Stimulated activated CD4-positive, alpha-beta T cell treated with anti-CD3 and anti-CD28 coated beads, Interleukin-1b, Interleukin-23, amount 100 ng/mL, for 24 hours (primary cell): ENCODE measurements around the gene CACHD1.
"Not testable (repeated sequence)": the region's sequence is repeated elsewhere in the genome, so short reads cannot be mapped to it uniquely, and the experiment has no call there.

Experiments
- DNase-seq, 4 experiments: peaks; one replicate each; pipeline ENCODE4 v3.0.0-alpha.2; 2020; ENCODE audit warnings: low read depth in 4 of 4, low spot score in 1 of 4

The CACHD1 gene

DNA sequence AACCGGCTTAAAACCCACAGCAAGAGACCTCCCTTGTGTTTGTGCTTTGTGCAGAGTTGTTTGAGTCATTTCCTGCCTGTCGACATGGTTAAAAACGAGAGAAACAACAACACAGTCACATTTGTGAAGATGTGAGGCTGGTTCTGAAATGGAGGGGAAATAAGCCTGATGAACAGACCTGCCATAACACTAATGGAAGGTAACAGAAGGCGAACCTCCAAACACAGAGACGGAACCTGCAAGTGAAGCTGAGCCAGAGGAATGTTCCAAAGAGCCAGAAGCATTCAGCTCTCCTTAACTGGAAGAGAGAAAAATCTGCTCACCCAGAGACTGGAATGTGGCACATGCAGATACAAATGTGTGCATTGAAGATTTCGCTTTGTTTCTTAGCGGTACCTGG lies 221.7 kb downstream of the CACHD1 start:
- no peak for DNase-seq

DNA sequence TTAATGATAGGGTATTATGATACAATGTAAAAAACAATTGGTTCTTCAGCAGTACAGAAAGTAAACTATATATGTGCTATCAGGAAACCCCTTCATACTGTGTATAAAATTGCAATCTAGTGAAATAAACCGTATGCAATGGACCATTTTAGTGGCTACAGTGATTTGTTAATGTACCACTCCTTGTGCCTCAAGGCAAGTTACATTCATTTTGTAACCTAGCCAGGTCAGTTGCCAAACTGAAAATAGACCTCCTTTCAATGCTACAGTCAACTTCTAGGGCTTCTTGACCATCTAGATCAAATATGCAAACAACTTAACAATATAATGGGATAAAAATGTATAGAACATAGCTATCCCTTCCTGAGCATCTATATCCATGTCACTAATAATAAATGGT lies 223.0 kb downstream of the CACHD1 start:
- DNase-seq, result no peak

DNA sequence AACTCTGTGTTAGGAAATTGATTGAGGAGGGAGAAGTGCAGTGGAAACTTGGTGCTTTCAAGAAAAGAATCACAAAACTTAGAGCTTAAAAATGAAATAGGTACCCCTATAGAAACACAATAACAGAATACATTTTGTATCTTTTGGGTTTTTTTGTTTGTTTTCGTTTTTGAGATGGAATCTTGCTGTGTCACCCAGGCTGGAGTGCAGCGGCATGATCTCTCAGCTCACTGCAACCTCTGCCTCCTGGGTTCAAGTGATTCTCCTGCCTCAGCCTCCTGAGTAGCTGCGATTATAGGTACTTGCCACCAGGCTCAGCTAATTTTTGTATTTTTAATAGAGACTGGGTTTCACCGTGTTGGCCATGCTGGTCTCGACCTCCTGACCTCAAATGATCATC lies 223.5 kb downstream of the CACHD1 start:
- DNase-seq, result no peak

DNA sequence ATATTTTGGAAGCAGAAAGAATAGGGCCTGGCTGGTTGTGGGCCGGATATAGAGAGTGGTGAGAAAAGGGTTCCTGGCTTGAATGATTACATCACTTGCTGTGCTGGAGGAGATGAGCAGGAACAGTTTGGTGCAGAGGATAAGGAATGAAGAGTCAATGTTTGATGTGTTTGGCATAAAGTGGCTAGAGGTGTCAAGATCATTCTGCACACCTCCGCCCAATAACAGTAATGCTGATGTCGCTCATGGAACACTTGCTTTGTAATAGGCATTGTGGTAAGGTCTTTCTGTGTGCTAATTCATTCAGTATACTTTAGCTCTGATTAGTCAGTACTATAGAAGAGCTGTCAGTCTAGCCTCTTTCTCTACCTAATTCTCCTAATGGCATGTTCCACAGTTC lies 226.9 kb downstream of the CACHD1 start:
- no peak for DNase-seq

DNA sequence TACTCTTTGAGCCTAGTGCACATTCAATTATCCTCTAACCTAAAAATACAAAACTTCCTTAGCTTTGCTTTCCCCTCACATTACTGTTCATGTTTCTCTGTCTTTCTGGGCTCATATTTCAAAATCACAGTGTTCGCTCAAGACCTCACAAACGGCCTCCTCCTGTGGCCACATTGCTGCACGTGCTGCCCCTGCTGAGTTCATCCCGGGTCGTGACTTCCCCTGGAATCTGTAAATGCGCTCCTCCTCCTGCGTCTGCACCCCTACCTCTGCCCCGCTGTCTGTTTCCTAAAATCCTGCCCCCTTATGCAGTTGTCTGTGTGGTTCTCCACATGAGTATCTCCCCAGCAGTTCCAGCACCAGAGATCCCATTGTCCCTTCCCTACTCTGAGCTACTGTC lies 229.4 kb downstream of the CACHD1 start:
- no peak for DNase-seq

DNA sequence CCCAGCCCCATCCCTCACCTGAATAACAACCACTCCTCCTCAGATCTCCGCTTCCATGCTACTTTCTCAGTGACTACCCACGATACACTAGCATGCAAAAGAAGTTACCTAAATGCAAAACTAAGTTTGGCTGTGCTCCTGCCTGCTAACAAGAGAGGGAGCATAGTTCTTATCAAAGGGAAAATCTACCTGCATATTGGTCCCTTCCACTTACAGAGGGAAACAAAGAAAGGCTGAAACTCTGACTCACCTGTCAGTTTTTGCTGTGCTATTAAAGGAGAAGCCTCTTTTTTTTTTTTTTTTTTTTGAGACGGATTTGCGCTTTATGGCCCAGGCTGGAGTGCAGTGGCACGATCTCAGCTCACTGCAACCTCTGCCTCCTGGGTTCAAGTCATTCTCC lies 231.1 kb downstream of the CACHD1 start:
- no peak for DNase-seq

DNA sequence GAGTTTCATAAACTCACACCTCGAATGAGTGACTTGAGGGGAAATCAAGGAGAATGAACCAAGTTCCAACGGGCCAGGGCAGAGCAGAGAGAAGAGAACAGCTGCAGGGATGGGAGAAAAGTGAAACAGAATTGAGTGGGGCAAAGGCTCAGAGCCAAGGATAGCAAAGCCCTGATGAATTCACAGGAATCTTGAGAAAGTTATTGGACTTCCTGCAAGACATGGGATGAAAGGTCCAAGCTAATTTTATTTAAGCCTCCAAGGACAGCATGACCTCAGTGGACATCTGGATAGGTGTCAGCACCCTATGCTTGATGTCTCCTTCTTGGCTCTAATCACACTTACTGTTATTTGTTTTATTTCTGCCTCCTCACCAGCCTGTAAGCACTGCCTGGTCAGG lies 232.0 kb downstream of the CACHD1 start:
- no peak for DNase-seq

DNA sequence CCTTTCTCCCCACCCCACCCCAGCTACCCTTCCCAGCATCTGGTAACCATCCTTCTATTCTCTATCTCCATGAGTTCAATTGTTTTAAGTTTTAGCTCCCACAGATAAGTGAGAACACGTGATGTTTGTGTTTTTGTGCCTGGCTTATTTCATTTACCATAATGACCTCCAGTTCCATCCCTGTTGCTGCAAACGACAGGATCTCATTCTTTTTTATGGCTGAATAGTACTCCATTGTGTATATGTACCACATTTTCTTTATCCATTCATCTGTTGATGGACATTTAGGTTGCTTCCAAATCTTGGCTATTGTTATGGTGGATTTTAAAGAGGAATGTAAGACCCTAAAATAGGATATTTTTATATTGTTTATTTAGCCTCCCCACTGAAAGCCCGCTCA lies 232.7 kb downstream of the CACHD1 start:
- DNase-seq, result not testable (repeated sequence)

DNA sequence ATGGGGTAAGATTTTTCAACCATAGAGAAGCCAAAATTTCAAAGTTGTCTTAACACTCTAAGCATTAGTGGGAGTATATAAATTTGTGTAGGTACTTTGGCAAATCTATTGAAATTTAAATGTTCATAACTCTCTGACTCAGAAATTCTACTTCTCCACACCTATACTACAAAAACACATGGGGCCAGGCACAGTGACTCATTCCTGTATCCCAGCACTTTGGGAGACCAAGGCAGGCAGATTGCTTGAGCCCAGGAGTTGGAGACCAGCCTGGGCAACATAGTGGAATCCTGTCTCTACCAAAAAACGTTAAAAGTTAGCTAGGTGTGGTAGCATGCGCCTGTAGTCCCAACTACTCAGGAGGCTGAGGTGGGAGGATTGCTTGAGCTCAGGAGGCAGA lies 233.7 kb downstream of the CACHD1 start:
- DNase-seq, result no peak

DNA sequence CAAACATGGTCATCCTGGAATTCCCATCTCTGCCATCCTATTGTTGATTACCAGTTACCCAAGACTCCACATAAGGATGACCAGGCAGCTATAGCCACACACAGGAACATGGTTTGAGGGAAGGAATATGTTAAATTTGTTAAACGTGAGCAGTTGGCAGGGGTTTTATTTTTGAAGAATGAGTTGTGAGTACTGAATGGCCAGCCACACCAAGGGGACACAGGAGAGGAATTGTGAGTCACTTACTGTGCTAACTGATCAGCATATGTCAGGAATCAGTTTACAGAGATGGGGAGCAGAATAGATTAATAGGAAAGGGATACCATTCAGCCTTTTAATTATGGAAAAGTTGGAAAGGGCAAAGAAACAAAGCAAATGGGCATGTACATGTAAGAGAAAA lies 235.7 kb downstream of the CACHD1 start:
- no peak for DNase-seq

DNA sequence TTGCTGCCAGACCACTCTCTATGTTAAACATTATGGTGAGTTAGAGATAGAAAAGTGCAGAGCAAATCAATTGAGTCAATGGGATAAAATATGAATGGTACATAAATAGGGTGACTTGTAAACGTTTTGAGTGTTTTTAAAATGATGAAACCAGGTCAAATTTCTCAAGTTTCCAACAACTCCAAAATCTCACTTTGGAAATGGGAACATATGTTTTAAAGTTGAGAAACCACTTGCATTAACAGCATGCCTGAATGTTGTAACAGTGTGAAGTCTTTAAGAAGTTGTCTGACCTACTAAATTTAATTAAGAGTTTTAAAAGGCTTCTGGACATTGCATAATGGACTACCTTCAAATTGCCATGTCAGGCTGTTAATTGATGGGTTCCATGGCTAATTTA lies 241.3 kb downstream of the CACHD1 start:
- no peak for DNase-seq

DNA sequence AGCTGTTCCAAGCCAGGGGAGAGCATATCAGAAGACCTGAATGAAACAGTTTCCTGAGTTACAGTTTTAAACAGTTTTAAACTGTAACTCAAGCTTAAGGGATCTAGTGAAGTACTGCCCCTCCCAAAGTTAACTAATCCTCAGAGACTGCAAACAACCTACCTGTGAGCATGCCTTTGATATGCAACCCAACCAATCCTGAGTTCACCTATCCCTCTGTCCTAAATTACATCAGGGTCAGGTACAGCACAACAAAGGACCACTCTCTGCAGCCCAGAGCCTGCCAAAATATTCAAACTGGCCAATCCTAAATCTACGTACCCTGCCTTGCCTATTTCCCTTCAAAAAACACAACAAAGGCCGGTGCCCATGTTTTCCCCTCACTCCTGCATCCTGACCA lies 242.1 kb downstream of the CACHD1 start:
- DNase-seq, result no peak

DNA sequence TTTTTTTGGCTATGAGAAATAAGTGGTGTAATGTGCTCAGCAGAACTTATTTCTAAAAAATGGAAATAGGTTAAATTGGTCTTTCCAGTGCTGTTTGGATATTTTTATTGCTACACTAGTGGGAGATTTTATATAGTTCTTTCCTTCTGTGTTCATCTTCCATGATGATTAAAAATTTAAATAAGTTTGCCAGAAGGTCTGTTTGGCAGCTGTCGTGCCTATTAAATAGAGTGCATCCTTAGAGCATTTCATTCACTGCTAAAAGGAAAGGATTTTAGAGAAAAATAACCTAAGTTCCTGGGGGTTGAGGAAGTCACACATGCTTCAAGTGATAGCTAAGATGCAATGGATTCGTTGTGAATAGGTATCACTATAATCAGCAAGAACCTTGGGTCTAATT lies 245.3 kb downstream of the CACHD1 start:
- DNase-seq, result no peak

DNA sequence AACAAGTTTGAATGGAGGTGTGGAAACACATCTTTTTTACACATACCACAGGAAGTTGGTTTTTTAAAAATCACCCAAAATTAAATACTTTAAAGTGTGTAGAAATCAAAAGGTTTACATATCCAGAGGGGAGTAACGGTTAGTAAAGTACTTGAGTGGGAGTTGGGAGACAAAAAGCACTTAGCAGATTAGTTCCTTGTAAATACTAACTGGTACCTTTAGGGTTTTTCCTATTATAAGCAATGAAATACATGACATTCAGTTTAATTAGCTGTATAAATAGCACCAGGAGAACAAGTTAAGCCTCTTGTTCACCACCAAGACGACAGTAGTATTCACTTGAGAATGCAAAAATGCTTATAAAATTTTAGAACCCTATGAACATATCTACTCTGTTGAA lies 251.2 kb downstream of the CACHD1 start:
- no peak for DNase-seq

DNA sequence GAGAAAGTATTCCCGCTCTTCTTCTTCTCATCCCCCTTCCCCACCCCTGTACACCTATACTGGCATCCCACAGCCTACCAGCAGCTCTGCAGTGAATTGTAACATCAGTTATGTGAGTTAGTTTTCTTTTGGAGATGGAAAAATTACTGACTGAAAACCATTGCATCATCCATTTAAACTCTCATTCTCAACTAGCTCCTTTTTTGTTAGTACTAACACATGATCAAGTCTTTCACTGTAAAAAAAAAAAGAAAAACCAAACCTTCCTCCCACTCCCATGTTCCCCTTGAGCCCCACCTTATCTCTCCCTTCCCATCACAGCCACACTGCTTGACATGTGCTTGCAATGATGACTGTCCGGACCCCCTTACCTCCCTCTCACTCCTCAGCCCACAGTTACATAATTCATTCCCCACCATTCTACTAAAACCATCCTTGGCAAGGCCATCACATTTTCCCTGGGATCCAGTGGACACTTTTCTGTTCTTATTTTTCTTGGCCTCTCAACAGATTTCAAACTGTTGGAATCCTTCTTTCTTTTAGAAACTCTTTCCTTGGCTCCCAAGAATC lies 251.7 kb downstream of the CACHD1 start:
- DNase-seq, result no peak

DNA sequence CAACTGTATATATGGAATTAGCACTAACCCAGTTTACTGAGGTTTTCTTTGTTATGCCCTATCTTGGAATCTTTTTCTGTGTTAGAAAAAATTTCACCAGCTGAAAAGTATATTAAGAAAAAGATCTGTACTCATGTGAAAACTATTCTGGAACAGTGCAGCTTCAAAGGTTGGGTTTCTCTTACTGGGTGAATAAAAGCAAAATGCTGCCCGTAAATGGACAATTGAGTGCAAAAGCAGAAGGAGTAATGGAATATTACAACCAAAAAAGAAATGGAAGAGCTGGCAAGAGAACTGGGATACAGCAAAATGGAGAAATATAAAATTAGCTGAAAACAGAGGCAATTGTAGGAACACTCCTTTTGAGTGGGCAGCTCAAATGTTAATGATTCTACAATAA lies 257.9 kb downstream of the CACHD1 start:
- no peak for DNase-seq

DNA sequence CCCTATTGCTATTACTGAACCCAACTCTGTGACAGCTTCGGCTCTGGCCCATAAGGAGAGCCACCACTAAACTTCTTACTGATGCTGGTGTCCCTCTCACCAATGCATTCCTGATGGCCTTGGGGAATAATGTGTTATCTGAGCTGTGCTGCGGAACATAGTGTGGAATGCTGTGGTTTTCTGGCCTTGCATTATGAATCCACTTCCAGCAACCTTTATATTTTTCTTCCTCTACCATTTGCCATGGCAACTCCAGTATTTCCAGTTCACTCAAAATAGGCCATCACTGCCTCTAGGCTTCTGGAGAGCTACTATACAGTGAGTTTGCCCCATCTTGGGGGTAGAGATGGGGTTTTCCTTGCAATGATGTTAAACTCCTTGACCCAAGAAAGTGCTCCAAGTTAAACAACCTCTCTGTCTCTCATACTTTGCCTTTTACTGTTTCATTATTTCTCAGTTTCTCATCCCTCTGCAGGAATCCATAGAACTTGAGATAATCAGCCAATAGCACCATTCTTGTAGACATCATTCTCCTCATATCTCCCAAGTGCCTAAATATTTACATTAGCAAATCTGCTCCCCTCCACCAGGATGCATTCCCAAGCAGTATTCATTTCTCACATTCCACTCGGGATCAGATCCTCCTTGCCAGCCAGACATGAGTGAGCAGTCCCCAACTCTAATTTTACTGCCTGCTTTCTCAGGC lies 263.8 kb downstream of the CACHD1 start:
- DNase-seq, result no peak

DNA sequence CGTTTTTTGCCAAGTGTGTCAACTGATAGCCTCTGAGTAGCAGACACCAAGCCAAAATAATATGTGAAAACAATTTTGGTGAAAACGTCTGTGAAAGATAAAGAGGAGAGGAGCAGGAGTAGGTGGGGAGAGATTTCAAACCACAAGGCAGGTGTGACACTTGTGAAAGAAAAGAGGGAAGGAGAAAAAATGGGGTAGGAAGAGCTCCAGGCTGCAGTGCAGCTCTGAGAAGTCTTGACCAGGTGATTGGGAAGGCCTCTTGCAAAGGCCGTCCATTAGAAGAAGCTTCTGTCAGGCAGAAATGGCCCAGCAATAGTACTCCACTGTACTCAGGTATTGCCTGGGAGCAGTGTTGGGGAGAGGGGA lies 264.3 kb downstream of the CACHD1 start:
- DNase-seq, result no peak

DNA sequence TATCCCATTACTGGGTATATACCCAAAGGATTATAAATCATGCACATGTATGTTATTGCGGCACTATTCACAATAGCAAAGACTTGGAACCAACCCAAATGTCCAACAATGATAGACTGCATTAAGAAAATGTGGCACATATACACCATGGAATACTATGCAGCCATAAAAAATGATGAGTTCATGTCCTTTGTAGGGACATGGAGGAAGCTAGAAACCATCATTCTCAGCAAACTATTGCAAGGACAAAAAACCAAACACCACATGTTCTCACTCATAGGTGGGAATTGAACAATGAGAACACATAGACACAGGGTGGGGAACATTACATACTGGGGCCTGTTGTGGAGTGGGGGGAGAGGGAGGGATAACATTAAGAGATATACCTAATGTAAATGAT lies 270.8 kb downstream of the CACHD1 start:
- DNase-seq, result not testable (repeated sequence)
